ENCODE results near the gene SFTPB.
A peak's percentile ranks its signal among the peaks of the same experiment; 100 is the strongest.
"Not testable (repeated sequence)": the region's sequence is repeated elsewhere in the genome, so short reads cannot be mapped to it uniquely, and the experiment has no call there.

Gene SFTPB

DNA sequence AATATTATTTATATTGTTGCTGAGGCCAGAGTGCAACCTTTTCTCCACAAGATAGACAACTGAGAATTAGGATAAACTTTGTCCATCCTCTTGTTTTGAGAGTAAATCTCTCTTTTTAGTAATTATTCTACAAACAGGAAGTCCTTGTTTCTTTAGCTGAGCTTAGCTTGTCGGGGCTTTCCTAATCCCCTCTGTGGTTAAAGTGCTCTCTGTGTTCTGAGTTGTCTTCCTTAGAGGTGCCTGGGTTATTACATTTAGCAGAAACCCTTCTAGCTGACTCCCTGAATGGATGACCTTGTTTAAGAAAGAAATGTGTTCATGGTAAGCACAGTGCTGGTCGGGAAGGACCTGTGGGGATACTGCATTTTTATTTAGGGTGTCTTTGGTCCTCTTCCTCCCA is 39.3 kb downstream of the SFTPB start:
- FAIRE-seq = no peak
- TF ChIP-seq TAF1 (IDR thresholded peaks at IDR 0.05; ENCODE audit: low read depth, low read length) (no peak), SPI1 (IDR thresholded peaks at IDR 0.05; ENCODE audit: low read depth, low read length) (peak; percentile 69)
- no peak for DNase-seq (ENCODE audit: insufficient read length, low spot score)

GRCh38 chr2:85623991-85624390 is 44.0 kb downstream of the SFTPB start:
- FAIRE-seq (no peak), DNase-seq (ENCODE audit: insufficient read length, low spot score) (no peak)
- TF ChIP-seq POU2F2 (IDR thresholded peaks at IDR 0.05; ENCODE audit: low read depth, low read length) = no peak
- TF ChIP-seq POLR2A (IDR thresholded peaks at IDR 0.05; ENCODE audit: low read depth, low read length) = no peak
- TF ChIP-seq POLR2AphosphoS5 (IDR thresholded peaks at IDR 0.05; ENCODE audit: low read depth, low read length) = no peak
- TF ChIP-seq SPI1 (IDR thresholded peaks at IDR 0.05; ENCODE audit: low read depth, low read length) = no peak
- no peak for TF ChIP-seq TAF1 (IDR thresholded peaks at IDR 0.05; ENCODE audit: low read depth, low read length)
- TF ChIP-seq PAX5 (IDR thresholded peaks at IDR 0.05; ENCODE audit: insufficient read depth, low read length, severe bottlenecking) = no peak

DNA sequence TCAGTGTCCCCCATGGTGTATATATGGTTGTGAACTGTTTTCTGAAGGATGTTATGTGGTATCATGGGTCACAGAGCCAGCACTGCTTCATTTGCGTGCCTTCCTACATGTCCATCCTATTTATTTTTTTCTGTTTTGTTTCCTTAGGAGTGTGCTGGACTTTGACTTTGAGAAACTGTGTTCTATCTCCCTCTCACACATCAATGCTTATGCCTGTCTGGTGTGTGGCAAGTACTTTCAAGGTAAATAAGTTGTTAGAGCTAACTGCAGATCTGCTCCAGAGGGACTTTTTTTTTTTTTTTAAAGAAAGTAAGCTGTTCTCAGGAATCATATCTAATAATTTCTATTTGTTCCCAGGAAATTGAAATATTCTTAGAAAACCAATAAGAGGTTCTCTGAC is 46.7 kb downstream of the SFTPB start:
- TF ChIP-seq POU2F2 (IDR thresholded peaks at IDR 0.05; ENCODE audit: low read depth, low read length) (no peak), POLR2A (IDR thresholded peaks at IDR 0.05; ENCODE audit: low read depth, low read length) (no peak), TAF1 (IDR thresholded peaks at IDR 0.05; ENCODE audit: low read depth, low read length) (no peak), PAX5 (IDR thresholded peaks at IDR 0.05; ENCODE audit: insufficient read depth, low read length, severe bottlenecking) (no peak), POLR2AphosphoS5 (IDR thresholded peaks at IDR 0.05; ENCODE audit: low read depth, low read length) (no peak), SPI1 (IDR thresholded peaks at IDR 0.05; ENCODE audit: low read depth, low read length) (no peak)
- FAIRE-seq (no peak), DNase-seq (ENCODE audit: insufficient read length, low spot score) (no peak)

- no peak for DNase-seq (ENCODE audit: insufficient read length, low spot score)
- TF ChIP-seq PAX5 (IDR thresholded peaks at IDR 0.05; ENCODE audit: insufficient read depth, low read length, severe bottlenecking) = no peak
- TF ChIP-seq POLR2AphosphoS5 (IDR thresholded peaks at IDR 0.05; ENCODE audit: low read depth, low read length) = no peak
- no peak for TF ChIP-seq TAF1 (IDR thresholded peaks at IDR 0.05; ENCODE audit: low read depth, low read length)
- no peak for TF ChIP-seq POU2F2 (IDR thresholded peaks at IDR 0.05; ENCODE audit: low read depth, low read length)
- TF ChIP-seq SPI1 (IDR thresholded peaks at IDR 0.05; ENCODE audit: low read depth, low read length) = no peak
- no peak for TF ChIP-seq POLR2A (IDR thresholded peaks at IDR 0.05; ENCODE audit: low read depth, low read length)
- FAIRE-seq = no peak
Measured at GRCh38 chr2:85619617-85620016, 48.4 kb downstream of the SFTPB start.

GRCh38 chr2:85617723-85618122 is 50.3 kb downstream of the SFTPB start:
- not testable (repeated sequence) for FAIRE-seq; DNase-seq (ENCODE audit: insufficient read length, low spot score)

- no peak for TF ChIP-seq POU2F2 (IDR thresholded peaks at IDR 0.05; ENCODE audit: low read depth, low read length)
- no peak for TF ChIP-seq SPI1 (IDR thresholded peaks at IDR 0.05; ENCODE audit: low read depth, low read length)
- no peak for TF ChIP-seq POLR2A (IDR thresholded peaks at IDR 0.05; ENCODE audit: low read depth, low read length)
- TF ChIP-seq PAX5 (IDR thresholded peaks at IDR 0.05; ENCODE audit: insufficient read depth, low read length, severe bottlenecking) = no peak
- no peak for TF ChIP-seq POLR2AphosphoS5 (IDR thresholded peaks at IDR 0.05; ENCODE audit: low read depth, low read length)
- no peak for TF ChIP-seq TAF1 (IDR thresholded peaks at IDR 0.05; ENCODE audit: low read depth, low read length)
- no peak for DNase-seq (ENCODE audit: insufficient read length, low spot score)
Measured at GRCh38 chr2:85615413-85615728, 52.6 kb downstream of the SFTPB start.

DNA sequence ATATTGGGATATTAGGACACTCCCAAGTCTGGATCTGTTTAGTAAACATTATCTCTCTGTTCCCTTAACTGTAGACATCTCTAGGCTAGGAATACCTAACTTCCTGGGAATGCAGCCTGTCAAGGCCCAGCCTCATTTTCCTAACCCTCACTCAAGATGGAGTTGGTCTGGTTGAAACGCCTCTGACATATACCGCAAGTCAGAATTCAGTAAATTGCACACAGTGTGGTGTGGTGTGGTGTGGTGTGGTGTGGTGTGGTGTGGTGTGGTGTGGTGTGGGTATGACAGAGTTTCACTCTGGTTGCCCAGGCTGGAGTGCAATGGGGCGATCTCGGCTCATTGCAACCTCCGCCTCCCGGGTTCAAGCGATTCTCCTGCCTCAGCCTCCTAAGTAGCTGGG is 53.2 kb downstream of the SFTPB start:
- DNase-seq (ENCODE audit: insufficient read length, low spot score); FAIRE-seq: not testable (repeated sequence)

More at GRCh38 chr2:85615413-85615728, 52.6 kb downstream of the SFTPB start:
- no peak for FAIRE-seq

GRCh38 chr2:85613717-85614515 is 54.1 kb downstream of the SFTPB start:
- FAIRE-seq (no peak), DNase-seq (ENCODE audit: insufficient read length, low spot score) (no peak)
- TF ChIP-seq POU2F2 (IDR thresholded peaks at IDR 0.05; ENCODE audit: low read depth, low read length) (no peak), POLR2A (IDR thresholded peaks at IDR 0.05; ENCODE audit: low read depth, low read length) (no peak), SPI1 (IDR thresholded peaks at IDR 0.05; ENCODE audit: low read depth, low read length) (no peak), TAF1 (IDR thresholded peaks at IDR 0.05; ENCODE audit: low read depth, low read length) (no peak), POLR2AphosphoS5 (IDR thresholded peaks at IDR 0.05; ENCODE audit: low read depth, low read length) (no peak), PAX5 (IDR thresholded peaks at IDR 0.05; ENCODE audit: insufficient read depth, low read length, severe bottlenecking) (no peak)

DNA sequence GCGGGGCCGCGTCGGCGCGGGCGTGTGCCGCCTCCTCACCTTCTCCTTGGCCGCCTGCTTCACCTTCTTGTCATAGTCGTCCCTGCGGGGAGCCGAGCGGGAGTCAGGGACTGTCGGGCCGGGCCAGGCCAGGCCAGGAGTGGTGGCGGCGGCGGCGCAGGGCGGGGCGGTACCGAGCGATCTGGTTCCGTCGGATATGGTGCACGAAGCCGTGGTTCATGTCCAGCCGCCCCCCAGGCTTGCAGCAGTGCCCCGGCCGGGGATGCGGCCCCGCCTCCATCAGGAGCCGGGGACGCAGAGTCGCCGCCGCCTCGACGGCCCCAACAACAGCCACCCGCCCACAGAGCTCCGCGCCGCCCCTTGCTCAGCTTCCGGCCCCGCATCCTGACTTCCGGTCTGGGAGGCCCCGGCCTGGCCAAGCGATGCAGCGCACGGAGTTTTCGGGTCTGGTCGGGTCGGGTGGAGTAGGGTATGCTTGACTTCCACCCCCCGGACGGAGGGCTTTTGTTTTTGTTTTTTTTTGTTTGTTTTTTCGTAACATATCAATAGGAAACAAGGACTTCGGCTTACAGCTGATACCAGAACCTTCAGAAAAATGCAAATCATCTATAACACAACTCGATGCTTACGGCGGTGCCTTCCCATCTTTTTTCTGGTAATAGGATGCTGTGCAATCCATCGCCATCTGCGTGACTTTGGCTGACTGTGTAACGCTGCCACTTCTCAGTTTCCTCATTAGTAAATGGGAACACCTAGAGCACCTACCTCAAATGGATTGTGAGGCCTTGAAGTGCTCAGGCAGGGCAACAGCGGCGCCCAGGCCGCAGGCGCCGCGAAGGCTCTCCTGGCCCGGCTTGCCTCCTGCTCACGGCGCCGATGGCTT is 56.1 kb downstream of the SFTPB start, which contains the start of gene C2orf68:
TSS of gene C2orf68 (minus strand) at position 362 of the 883 bp plus-strand sequence. CDS start at position 280, 82 bp downstream.
- TF ChIP-seq PAX5 (IDR thresholded peaks at IDR 0.05; ENCODE audit: insufficient read depth, low read length, severe bottlenecking) (peak; percentile 60), POLR2A (IDR thresholded peaks at IDR 0.05; ENCODE audit: low read depth, low read length) (peak; percentile 91), POLR2AphosphoS5 (IDR thresholded peaks at IDR 0.05; ENCODE audit: low read depth, low read length) (peak; percentile 89), TAF1 (IDR thresholded peaks at IDR 0.05; ENCODE audit: low read depth, low read length) (peak; percentile 78), POU2F2 (IDR thresholded peaks at IDR 0.05; ENCODE audit: low read depth, low read length) (peak; percentile 60), SPI1 (IDR thresholded peaks at IDR 0.05; ENCODE audit: low read depth, low read length) (0 out of 2 replicates have a peak, but pooled peaks have one; percentile 21)
- FAIRE-seq = peak; percentile 78
- DNase-seq (ENCODE audit: insufficient read length, low spot score) = peak; percentile 96

GRCh38 chr2:85611217-85611704 is 56.7 kb downstream of the SFTPB start:
- TF ChIP-seq POLR2AphosphoS5 (IDR thresholded peaks at IDR 0.05; ENCODE audit: low read depth, low read length) = no peak
- TF ChIP-seq POU2F2 (IDR thresholded peaks at IDR 0.05; ENCODE audit: low read depth, low read length) = no peak
- TF ChIP-seq PAX5 (IDR thresholded peaks at IDR 0.05; ENCODE audit: insufficient read depth, low read length, severe bottlenecking) = no peak
- TF ChIP-seq TAF1 (IDR thresholded peaks at IDR 0.05; ENCODE audit: low read depth, low read length) = no peak
- no peak for TF ChIP-seq POLR2A (IDR thresholded peaks at IDR 0.05; ENCODE audit: low read depth, low read length)
- TF ChIP-seq SPI1 (IDR thresholded peaks at IDR 0.05; ENCODE audit: low read depth, low read length) = no peak
- FAIRE-seq = no peak
- no peak for DNase-seq (ENCODE audit: insufficient read length, low spot score)

Measured in GM12891 (cell line).